ENCODE measurements around the gene FAM169A. TPM values are rescaled to one million over a fixed set of nuclear protein-coding genes. Genes with fewer than 3 reads are reported as not detected.

The FAM169A gene
- total and polyA plus RNA-seq, 12 donors: 1.7 to 36.4 (median 7.4) TPM

DNA sequence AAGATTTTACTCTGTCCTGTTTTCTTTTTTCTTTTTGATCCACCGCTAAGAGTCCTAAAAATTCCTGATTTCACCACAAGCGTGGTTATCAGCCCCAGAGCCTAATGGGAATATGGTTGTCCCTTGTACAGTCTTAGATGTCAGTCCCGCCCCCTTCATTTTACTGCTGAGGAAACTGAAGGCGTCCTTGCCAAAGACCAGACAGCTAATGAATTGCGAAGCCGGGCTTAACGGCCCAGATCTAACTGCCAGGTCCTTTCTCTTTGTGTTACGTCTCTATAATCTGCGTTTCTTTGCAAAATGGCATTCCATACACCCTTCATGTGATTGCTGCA, 98.6 kb downstream of the FAM169A start:
- no peak for TF ChIP-seq POLR2A (IDR thresholded peaks at IDR 0.05)
- TF ChIP-seq, protein P1, sequence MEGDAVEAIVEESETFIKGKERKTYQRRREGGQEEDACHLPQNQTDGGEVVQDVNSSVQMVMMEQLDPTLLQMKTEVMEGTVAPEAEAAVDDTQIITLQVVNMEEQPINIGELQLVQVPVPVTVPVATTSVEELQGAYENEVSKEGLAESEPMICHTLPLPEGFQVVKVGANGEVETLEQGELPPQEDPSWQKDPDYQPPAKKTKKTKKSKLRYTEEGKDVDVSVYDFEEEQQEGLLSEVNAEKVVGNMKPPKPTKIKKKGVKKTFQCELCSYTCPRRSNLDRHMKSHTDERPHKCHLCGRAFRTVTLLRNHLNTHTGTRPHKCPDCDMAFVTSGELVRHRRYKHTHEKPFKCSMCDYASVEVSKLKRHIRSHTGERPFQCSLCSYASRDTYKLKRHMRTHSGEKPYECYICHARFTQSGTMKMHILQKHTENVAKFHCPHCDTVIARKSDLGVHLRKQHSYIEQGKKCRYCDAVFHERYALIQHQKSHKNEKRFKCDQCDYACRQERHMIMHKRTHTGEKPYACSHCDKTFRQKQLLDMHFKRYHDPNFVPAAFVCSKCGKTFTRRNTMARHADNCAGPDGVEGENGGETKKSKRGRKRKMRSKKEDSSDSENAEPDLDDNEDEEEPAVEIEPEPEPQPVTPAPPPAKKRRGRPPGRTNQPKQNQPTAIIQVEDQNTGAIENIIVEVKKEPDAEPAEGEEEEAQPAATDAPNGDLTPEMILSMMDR (IDR thresholded peaks at IDR 0.05): no peak
- intact Hi-C loops (cut with DNase I): loop anchor here (10.0 kb wide), 2 partner anchors 93 to 147 kb away; no protein-coding TSS in a partner anchor
- H3K36me3 ChIP-seq (replicated peaks in 1 of 2): peaks cover 0 to 37% of the 10 kb centered on the region in 2 donors
- H3K4me1 ChIP-seq (replicated peaks in 1 of 2): peaks cover 9 to 23% of the 10 kb centered on the region in 2 donors
- no peaks in the 10 kb centered on the region for H3K27me3 ChIP-seq
- WGBS, 4 donors: 0 to 1% (median 1%) methylated on average over 9 of the region's 9 CpGs
- H3K27ac ChIP-seq: peak overlapping the region in 4 of 5 donors; percentile 54 to 80 (median 64)
- peak overlapping the region; percentile 53 to 86 (median 70) for H3K4me3 ChIP-seq
- DNase-seq: peak; percentile 21 to 72 (median 50)
- no peaks in the 10 kb centered on the region for H3K9me3 ChIP-seq (replicated peaks in 1 of 3)

DNA sequence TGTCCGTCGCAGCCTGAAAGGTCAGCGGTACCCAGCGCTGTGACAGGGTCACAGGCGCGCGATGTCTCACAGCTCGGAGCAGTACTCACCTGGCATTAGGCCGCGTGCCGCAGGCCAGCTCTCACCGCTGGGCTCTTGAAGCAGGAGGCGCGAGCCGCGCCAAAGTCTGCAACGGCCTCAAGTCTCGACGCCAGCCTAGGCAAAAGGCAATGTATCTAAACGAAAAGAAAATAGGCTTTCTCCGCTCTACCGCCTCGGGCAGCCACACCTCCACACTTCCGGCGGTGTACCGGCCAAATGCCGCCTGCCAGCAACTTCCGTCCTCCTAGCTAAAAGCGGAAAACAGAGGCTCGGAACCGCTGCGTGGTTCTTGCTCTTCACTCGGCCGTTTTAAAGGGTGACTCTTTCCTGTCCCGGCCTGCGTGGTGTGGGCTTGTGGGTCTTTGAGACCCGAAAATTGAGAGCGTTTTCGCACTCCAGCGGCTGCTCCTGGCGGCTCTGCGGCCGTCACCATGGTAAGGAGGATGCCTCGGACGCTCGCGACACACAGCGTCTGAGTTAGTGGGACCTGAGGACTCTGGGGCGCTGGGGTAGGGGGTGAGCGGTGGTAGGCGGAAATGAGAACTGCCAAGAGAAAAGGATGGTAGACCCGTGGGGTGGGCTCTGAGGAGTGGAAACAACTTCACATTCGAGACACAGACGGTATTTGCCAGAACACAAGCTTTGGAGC, 99.2 kb downstream of the FAM169A start, which contains the start of the genes GFM2 and NSA2:
Gene GFM2, minus strand, starts transcription at position 269 of the 730 bp plus-strand sequence. CDS start 3,375 bp downstream, outside the sequence.
Gene NSA2, plus strand, starts transcription at position 401 of the 730 bp plus-strand sequence. Its CDS starts 112 bp downstream, at position 513.
- H3K36me3 ChIP-seq (replicated peaks in 1 of 2): peaks cover 0 to 31% of the 10 kb centered on the region in 2 donors
- intact Hi-C loops (cut with DNase I): loop anchor here (10.0 kb wide), 2 partner anchors 92 to 148 kb away; no protein-coding TSS in a partner anchor
- peak within 1 kb of the TSS; percentile 61 to 86 (median 74) for H3K4me3 ChIP-seq
- TF ChIP-seq POLR2A (IDR thresholded peaks at IDR 0.05): no peak
- TF ChIP-seq, protein P1 (IDR thresholded peaks at IDR 0.05): no peak
- no peaks in the 10 kb centered on the region for H3K9me3 ChIP-seq (replicated peaks in 1 of 3)
- DNase-seq: peak; percentile 92 to 96 (median 93)
- peaks cover 9 to 23% of the 10 kb centered on the region in 2 donors for H3K4me1 ChIP-seq (replicated peaks in 1 of 2)
- H3K27me3 ChIP-seq: no peaks in the 10 kb centered on the region
- H3K27ac ChIP-seq: peak within 1 kb of the TSS; percentile 25 to 80 (median 57)
- WGBS, 4 donors: 0 to 1% (median 1%) methylated on average over 23 to 54 of the region's 54 CpGs

DNA sequence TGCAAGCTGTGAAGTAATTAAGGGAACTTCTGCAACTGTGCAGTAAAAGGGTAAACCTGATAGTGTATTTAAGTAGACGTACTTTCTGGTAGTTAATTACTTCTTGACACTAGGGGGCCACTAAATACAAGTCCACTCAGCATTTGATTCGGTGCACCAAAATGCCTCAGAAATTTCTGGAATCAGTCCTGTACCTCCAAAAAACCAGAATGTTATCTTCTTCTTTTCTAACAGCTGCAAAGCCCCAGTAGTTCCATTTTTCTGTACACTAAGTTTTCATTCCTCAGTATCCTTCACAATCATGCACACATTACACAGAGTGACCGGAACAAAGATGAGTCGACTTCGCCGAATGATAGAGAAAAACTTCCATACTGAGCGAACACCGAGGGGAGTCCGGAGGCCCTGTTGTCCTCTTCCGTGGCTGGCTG, 99.8 kb downstream of the FAM169A start:
- peak overlapping the region in 4 of 5 donors; percentile 54 to 80 (median 64) for H3K27ac ChIP-seq
- peak overlapping the region; percentile 61 to 86 (median 74) for H3K4me3 ChIP-seq
- no peaks in the 10 kb centered on the region for H3K27me3 ChIP-seq
- peaks cover 9 to 23% of the 10 kb centered on the region in 2 donors for H3K4me1 ChIP-seq (replicated peaks in 1 of 2)
- intact Hi-C loops (cut with DNase I): loop anchor here (10.0 kb wide), 2 partner anchors 92 to 148 kb away; no protein-coding TSS in a partner anchor
- DNase-seq: no peak
- H3K9me3 ChIP-seq (replicated peaks in 1 of 3): no peaks in the 10 kb centered on the region
- H3K36me3 ChIP-seq (replicated peaks in 1 of 2): peaks cover 0 to 26% of the 10 kb centered on the region in 2 donors
- TF ChIP-seq, protein P1 (IDR thresholded peaks at IDR 0.05): peak; percentile 16 to 57 (median 42)
- TF ChIP-seq POLR2A (IDR thresholded peaks at IDR 0.05): no peak
- WGBS, 4 donors: 0% methylated on average over 7 to 10 of the region's 10 CpGs

DNA sequence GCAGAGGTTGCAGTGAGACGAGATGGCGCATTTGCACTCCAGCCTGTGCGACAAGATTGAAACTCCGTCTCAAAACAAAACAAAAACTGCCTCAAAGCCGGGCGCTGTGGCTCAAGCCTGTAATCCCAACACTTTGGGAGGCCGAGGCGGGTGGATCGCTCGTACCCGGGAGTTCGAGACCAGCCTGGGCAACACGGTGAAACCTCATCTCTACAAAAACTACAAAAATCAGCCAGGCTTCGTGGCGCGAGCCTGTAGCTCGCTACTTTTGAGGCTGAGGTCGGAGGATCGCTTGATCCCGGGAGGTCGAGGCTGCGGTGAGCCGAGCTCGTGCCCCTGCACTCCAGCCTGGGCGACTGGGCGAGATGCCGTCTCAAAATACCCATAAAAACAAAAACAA, 100.3 kb downstream of the FAM169A start:
- H3K4me3 ChIP-seq: peak overlapping the region in 1 of 4 donors; percentile 61
- peaks cover 0 to 21% of the 10 kb centered on the region in 2 donors for H3K36me3 ChIP-seq (replicated peaks in 1 of 2)
- H3K27ac ChIP-seq: no peak overlapping the region
- 62 to 78% (median 64%) methylated on average over 27 of the region's 27 CpGs for WGBS, 4 donors
- DNase-seq: no peak
- no peaks in the 10 kb centered on the region for H3K9me3 ChIP-seq (replicated peaks in 1 of 3)
- H3K4me1 ChIP-seq (replicated peaks in 1 of 2): peaks cover 9 to 23% of the 10 kb centered on the region in 2 donors
- no peaks in the 10 kb centered on the region for H3K27me3 ChIP-seq
- TF ChIP-seq, protein P1 (IDR thresholded peaks at IDR 0.05): no peak
- TF ChIP-seq POLR2A (IDR thresholded peaks at IDR 0.05): no peak
- intact Hi-C loops (cut with DNase I): loop anchor here (10.0 kb wide), 2 partner anchors 91 to 149 kb away; no protein-coding TSS in a partner anchor

All from adrenal gland (tissue), 12 donors.